ENCODE data around the gene LTO1. TPM values are rescaled to one million over a fixed set of nuclear protein-coding genes. Genes with fewer than 3 reads are reported as not detected.
A peak's percentile ranks its signal among the peaks of the same experiment; 100 is the strongest.

LTO1 gene
- total and polyA plus RNA-seq, 2 of the 13 experiments (the other 11 are each of a cell fraction or from before 2014, with no cell fraction given): 11.8 to 15.0 TPM

- TF ChIP-seq ATF5 (CRISPR knock-in tag; IDR thresholded peaks at IDR 0.05; ENCODE audit: low read depth) (no peak), IRF9 (CRISPR knock-in tag; IDR thresholded peaks at IDR 0.05; ENCODE audit: borderline replicate concordance) (peak; percentile 31; the same call in 1 of the 2 replicates), KLF16 (CRISPR knock-in tag; IDR thresholded peaks at IDR 0.05) (peak in 1 of 2 experiments; percentile 54; a peak in 1 of 4 replicates), KDM5B (CRISPR knock-in tag; IDR thresholded peaks at IDR 0.05; ENCODE audit: borderline replicate concordance) (peak; percentile 91), ZNF687 (CRISPR knock-in tag; IDR thresholded peaks at IDR 0.05) (peak; percentile 98), ZNF230 (CRISPR knock-in tag; IDR thresholded peaks at IDR 0.05) (peak; percentile 68; the same call in 1 of the 2 replicates), KMT2A (CRISPR knock-in tag; IDR thresholded peaks at IDR 0.05) (peak; percentile 38; the same call in 1 of the 2 replicates), DPF2 (CRISPR knock-in tag; IDR thresholded peaks at IDR 0.05; ENCODE audit: borderline replicate concordance, low read depth) (no peak), ZMYM2 (CRISPR knock-in tag; IDR thresholded peaks at IDR 0.05) (0 out of 2 replicates have a peak, but pooled peaks have one; percentile 20), ZNF503 (CRISPR knock-in tag; IDR thresholded peaks at IDR 0.05) (0 out of 2 replicates have a peak, but pooled peaks have one; percentile 26), XRCC5 (optimal IDR thresholded peaks at IDR 0.05; ENCODE audit: low read length) (peak; percentile 23), ZIK1 (CRISPR knock-in tag; IDR thresholded peaks at IDR 0.05; ENCODE audit: borderline replicate concordance, low read depth) (peak; percentile 67; the same call in 1 of the 2 replicates), UBTF (CRISPR knock-in tag; IDR thresholded peaks at IDR 0.05) (peak; percentile 77)
These were observed 30.8 kb downstream of the LTO1 start (continued) for GRCh38 chr11:69644071-69644961.

All from HepG2 (cell line).